ENCODE data around the gene MAN2A1. TPM values are rescaled to one million over a fixed set of nuclear protein-coding genes. Genes with fewer than 3 reads are reported as not detected.
"Not testable (repeated sequence)": the region's sequence is repeated elsewhere in the genome, so short reads cannot be mapped to it uniquely, and the experiment has no call there.

Gene MAN2A1
- total RNA-seq, 1 experiment from 2014 or later: 78.0 TPM

DNA sequence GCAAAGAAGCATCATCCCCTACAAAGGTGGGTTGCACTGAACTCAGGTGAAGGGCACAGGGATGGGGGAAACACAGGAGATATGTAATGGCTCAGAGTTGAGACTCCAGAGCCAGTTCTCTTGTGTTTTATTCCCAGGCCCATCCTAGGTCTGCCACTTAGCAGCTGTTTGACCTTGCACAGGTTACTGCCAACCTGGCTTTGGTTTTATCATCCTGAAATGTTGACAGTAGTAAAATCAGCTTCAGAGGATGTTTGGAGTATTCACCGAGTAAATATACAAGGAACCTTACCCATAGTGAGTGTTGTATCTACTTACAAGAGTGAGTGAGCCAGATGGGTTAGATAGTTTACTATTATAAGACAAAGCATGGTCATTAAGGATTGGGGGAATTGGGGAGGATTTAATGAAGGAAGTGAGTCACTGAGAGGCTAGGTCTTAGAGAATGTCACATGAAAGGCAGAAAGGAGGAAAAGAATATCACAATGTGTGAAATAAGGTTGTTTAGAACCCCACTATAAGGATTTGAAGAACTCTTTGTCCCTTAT, 141.3 kb downstream of the MAN2A1 start:
- H2BK20ac ChIP-seq (ENCODE audit: low read depth, low read length, poor library complexity, severe bottlenecking): no peak overlapping the region
- no peak overlapping the region for H3K23ac ChIP-seq (ENCODE audit: insufficient read length, low read depth, low read length)
- no peaks in the 10 kb centered on the region for H3K23me2 ChIP-seq (ENCODE audit: insufficient read length, low read depth, low read length, poor library complexity, severe bottlenecking)
- no peak overlapping the region for H2BK120ac ChIP-seq (ENCODE audit: low read depth, low read length, poor library complexity, severe bottlenecking)
- no peak overlapping the region for H3K4ac ChIP-seq (ENCODE audit: low read depth, low read length)
- no peak overlapping the region for H2BK5ac ChIP-seq (ENCODE audit: insufficient read length, low read length)
- H4K8ac ChIP-seq (replicated peaks; ENCODE audit: insufficient read length, low read depth, low read length): no peak overlapping the region
- H3K27me3 ChIP-seq (ENCODE audit: insufficient read depth, low read length): no peaks in the 10 kb centered on the region
- Mint-ChIP-seq H3K9me3 (peaks cover 13 to 14% of the 10 kb centered on the region in 2 experiments), H3K4me1 (peaks cover 8% of the 10 kb centered on the region in 2 experiments), H3K4me3 (no peak overlapping the region), H3K27ac (no peak overlapping the region; a peak in 2 of 7 replicates), H3K36me3 (ENCODE audit: insufficient read depth in 1 of 3, low read depth in 3 of 3) (peaks cover 54 to 82% (median 77%) of the 10 kb centered on the region in 3 experiments), H3K27me3 (ENCODE audit: low read depth) (no peaks in the 10 kb centered on the region; the same call in 1 of the 2 replicates)
- H3K79me1 ChIP-seq (ENCODE audit: insufficient read depth, low read depth, low read length, poor library complexity, severe bottlenecking): no peaks in the 10 kb centered on the region
- H2AK5ac ChIP-seq (ENCODE audit: insufficient read length, low read length): no peak overlapping the region
- H3K9ac ChIP-seq (ENCODE audit: extremely low read depth, insufficient read length, low read length): no peak overlapping the region
- H3K9me3 ChIP-seq (ENCODE audit: control insufficient read depth, low read depth, low read length): no peaks in the 10 kb centered on the region
- no peak overlapping the region for H3T11ph ChIP-seq (ENCODE audit: low read length)
- no peak overlapping the region for H4K5ac ChIP-seq (ENCODE audit: insufficient read length, low read depth, low read length)
- WGBS (ENCODE audit: extremely low coverage, insufficient read length, low lambda C conversion rate): no CpG with 5 or more reads among the region's 1 CpG
- H4K20me1 ChIP-seq (ENCODE audit: control insufficient read depth, insufficient read depth, insufficient read length): no peaks in the 10 kb centered on the region
- H3K4me2 ChIP-seq (ENCODE audit: insufficient read depth, insufficient read length, low read length): no peak overlapping the region
- no peak overlapping the region for H4K91ac ChIP-seq (ENCODE audit: insufficient read length, low read depth, low read length)
- no peak for DNase-seq
- H2AFZ ChIP-seq (ENCODE audit: low read length): no peak overlapping the region
- no peak overlapping the region for H3K14ac ChIP-seq (ENCODE audit: insufficient read depth, low read length)
- no peaks in the 10 kb centered on the region for H3K4me1 ChIP-seq (ENCODE audit: insufficient read depth, low read length)
- no peaks in the 10 kb centered on the region for H3K79me2 ChIP-seq (ENCODE audit: insufficient read depth, low read length)
- H3K56ac ChIP-seq (ENCODE audit: insufficient read length, low read depth, low read length): no peak overlapping the region
- TF ChIP-seq, protein P1, sequence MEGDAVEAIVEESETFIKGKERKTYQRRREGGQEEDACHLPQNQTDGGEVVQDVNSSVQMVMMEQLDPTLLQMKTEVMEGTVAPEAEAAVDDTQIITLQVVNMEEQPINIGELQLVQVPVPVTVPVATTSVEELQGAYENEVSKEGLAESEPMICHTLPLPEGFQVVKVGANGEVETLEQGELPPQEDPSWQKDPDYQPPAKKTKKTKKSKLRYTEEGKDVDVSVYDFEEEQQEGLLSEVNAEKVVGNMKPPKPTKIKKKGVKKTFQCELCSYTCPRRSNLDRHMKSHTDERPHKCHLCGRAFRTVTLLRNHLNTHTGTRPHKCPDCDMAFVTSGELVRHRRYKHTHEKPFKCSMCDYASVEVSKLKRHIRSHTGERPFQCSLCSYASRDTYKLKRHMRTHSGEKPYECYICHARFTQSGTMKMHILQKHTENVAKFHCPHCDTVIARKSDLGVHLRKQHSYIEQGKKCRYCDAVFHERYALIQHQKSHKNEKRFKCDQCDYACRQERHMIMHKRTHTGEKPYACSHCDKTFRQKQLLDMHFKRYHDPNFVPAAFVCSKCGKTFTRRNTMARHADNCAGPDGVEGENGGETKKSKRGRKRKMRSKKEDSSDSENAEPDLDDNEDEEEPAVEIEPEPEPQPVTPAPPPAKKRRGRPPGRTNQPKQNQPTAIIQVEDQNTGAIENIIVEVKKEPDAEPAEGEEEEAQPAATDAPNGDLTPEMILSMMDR (conservative IDR thresholded peaks at IDR 0.05): no peak
- no peak overlapping the region for H2BK12ac ChIP-seq (ENCODE audit: insufficient read length, low read depth, low read length)
- no peak overlapping the region for H3K27ac ChIP-seq (ENCODE audit: insufficient read length, low read depth, low read length)
- no peak overlapping the region for H2BK15ac ChIP-seq (ENCODE audit: low read depth, low read length)
- no peak overlapping the region for H3K18ac ChIP-seq (ENCODE audit: insufficient read length, low read depth, low read length)

DNA sequence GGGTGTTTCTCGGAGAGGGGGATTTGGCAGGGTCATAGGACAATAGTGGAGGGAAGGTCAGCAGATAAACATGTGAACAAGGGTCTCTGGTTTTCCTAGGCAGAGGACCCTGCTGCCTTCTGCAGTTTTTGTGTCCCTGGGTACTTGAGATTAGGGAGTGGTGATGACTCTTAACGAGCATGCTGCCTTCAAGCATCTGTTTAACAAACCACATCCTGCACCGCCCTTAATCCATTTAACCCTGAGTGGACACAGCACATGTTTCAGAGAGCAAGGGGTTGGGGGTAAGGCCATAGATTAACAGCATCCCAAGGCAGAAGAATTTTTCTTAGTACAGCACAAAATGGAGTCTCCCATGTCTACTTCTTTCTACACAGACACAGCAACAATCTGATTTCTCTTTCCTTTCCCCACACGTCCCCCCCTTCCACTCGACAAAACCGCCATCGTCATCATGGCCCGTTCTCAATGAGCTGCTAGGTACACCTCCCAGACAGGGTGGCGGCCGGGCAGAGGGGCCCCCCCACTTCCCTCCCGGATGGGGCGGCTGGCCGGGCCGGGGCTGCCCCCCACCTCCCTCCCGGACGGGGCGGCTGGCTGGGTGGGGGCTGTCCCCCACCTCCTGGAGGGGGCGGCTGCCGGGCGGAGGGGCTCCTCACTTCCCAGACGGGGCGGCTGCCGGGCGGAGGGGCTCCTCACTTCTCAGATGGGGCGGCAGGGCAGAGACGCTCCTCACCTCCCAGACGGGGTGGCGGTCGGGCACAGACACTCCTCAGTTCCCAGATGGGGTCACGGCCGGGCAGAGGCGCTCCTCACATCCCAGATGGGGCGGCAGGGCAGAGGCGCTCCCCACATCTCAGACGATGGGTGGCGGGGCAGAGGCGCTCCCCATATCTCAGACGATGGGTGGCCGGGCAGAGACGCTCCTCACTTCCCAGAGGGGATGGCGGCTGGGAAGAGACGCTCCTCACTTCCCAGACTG, 142.8 kb downstream of the MAN2A1 start:
- not testable (repeated sequence) for DNase-seq

More for the DNA sequence above, 142.8 kb downstream of the MAN2A1 start:
- H3K79me1 ChIP-seq (ENCODE audit: insufficient read depth, low read depth, low read length, poor library complexity, severe bottlenecking); H3K56ac ChIP-seq (ENCODE audit: insufficient read length, low read depth, low read length); H3K9me3 ChIP-seq (ENCODE audit: control insufficient read depth, low read depth, low read length); H3K4me2 ChIP-seq (ENCODE audit: insufficient read depth, insufficient read length, low read length); H3K27me3 Mint-ChIP-seq (ENCODE audit: low read depth); H3K4me3 Mint-ChIP-seq; H3K18ac ChIP-seq (ENCODE audit: insufficient read length, low read depth, low read length); H3K27me3 ChIP-seq (ENCODE audit: insufficient read depth, low read length); H4K8ac ChIP-seq (replicated peaks; ENCODE audit: insufficient read length, low read depth, low read length); H3K27ac Mint-ChIP-seq; H3K27ac ChIP-seq (ENCODE audit: insufficient read length, low read depth, low read length); H2BK15ac ChIP-seq (ENCODE audit: low read depth, low read length); H3K14ac ChIP-seq (ENCODE audit: insufficient read depth, low read length); H3K4ac ChIP-seq (ENCODE audit: low read depth, low read length); H2AFZ ChIP-seq (ENCODE audit: low read length); H4K5ac ChIP-seq (ENCODE audit: insufficient read length, low read depth, low read length); H3K4me1 ChIP-seq (ENCODE audit: insufficient read depth, low read length); H2AK5ac ChIP-seq (ENCODE audit: insufficient read length, low read length); H2BK120ac ChIP-seq (ENCODE audit: low read depth, low read length, poor library complexity, severe bottlenecking); H3T11ph ChIP-seq (ENCODE audit: low read length); H2BK20ac ChIP-seq (ENCODE audit: low read depth, low read length, poor library complexity, severe bottlenecking); H3K79me2 ChIP-seq (ENCODE audit: insufficient read depth, low read length); H2BK5ac ChIP-seq (ENCODE audit: insufficient read length, low read length); H3K23me2 ChIP-seq (ENCODE audit: insufficient read length, low read depth, low read length, poor library complexity, severe bottlenecking); H4K91ac ChIP-seq (ENCODE audit: insufficient read length, low read depth, low read length); H2BK12ac ChIP-seq (ENCODE audit: insufficient read length, low read depth, low read length); H3K9ac ChIP-seq (ENCODE audit: extremely low read depth, insufficient read length, low read length); H3K23ac ChIP-seq (ENCODE audit: insufficient read length, low read depth, low read length); H4K20me1 ChIP-seq (ENCODE audit: control insufficient read depth, insufficient read depth, insufficient read length): not testable (repeated sequence)
- peaks cover 49 to 72% (median 69%) of the 10 kb centered on the region in 3 experiments for H3K36me3 Mint-ChIP-seq (ENCODE audit: insufficient read depth in 1 of 3, low read depth in 3 of 3)
- WGBS (ENCODE audit: extremely low coverage, insufficient read length, low lambda C conversion rate): no CpG with 5 or more reads among the region's 42 CpGs
- H3K4me1 Mint-ChIP-seq: peaks cover 22 to 23% of the 10 kb centered on the region in 2 experiments
- peaks cover 13 to 14% of the 10 kb centered on the region in 2 experiments for H3K9me3 Mint-ChIP-seq

Data from H9 (cell line).